Fibroblast of pulmonary artery (primary cell): ENCODE results near the gene HPSE2.

Experiments used
- DNase-seq: peaks from one replicate; pipeline ENCODE4 v3.0.0-alpha.2; 2010; ENCODE audit warnings: low read depth
- H3K4me3 ChIP-seq: replicated peaks from 2 replicates; pipeline ENCODE4 v1.5.1; 2011; ENCODE audit warnings: low read depth, mild to moderate bottlenecking, control low read depth, low read length, moderate library complexity
- CTCF ChIP-seq: IDR thresholded peaks from 2 replicates; pipeline ENCODE4 v1.5.1; 2011; ENCODE audit warnings: mild to moderate bottlenecking, control low read depth, low read length, inconsistent platforms; ENCODE audit errors: missing control alignments

HPSE2 gene

GRCh38 chr10:98414932-98415730 lies 820.5 kb downstream of the HPSE2 start, which contains the start of gene PYROXD2:
Gene PYROXD2 (minus strand): TSS chr10:98415182. CDS start chr10:98415135, 47 bp downstream.
- H3K4me3 ChIP-seq, result peak within 1 kb of the TSS; percentile 73
- no peak for TF ChIP-seq CTCF
- peak; percentile 94 for DNase-seq

GRCh38 chr10:98414578-98414931 lies 821.1 kb downstream of the HPSE2 start:
- peak overlapping the region; percentile 73 for H3K4me3 ChIP-seq
- no peak for DNase-seq
- no peak for TF ChIP-seq CTCF

GRCh38 chr10:98411768-98412167 lies 823.9 kb downstream of the HPSE2 start:
- DNase-seq, result peak; percentile 16
- TF ChIP-seq CTCF, result no peak
- H3K4me3 ChIP-seq, result no peak overlapping the region

- no peak for DNase-seq
- no peak for TF ChIP-seq CTCF
- no peak overlapping the region for H3K4me3 ChIP-seq
Measured at GRCh38 chr10:98411166-98411565, 824.5 kb downstream of the HPSE2 start.

- no peak for DNase-seq
- no peak overlapping the region for H3K4me3 ChIP-seq
- no peak for TF ChIP-seq CTCF
Measured at GRCh38 chr10:98410759-98411158, 824.9 kb downstream of the HPSE2 start.

DNA sequence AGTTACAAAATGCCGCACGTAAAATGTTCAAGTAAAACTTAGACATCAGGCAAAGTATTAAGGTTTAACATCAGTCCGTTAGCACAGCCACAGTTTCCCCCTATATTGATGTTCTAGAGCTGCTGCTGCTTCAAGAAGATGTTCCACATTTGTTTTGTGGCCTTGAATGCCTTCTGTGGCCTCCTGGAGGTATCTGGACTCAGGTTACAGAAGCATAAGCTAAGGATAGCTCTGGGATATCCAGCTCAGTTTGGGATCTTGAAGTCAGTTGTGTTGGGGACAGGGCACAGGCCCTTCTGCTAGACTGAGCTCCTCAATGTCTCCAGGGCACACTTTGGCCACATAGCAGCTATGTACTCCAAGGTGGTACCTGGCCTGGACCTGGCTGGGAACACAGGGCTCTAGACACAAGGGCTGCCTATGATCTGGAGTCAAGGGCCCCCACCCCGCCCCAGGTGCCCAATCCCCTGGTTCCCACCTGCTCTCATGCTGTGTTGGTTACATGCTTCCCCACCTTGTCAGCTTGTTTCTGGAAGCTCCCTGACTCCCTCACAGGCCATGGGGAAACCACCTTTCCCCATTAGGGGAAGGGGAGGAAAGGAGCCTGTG lies 825.4 kb downstream of the HPSE2 start:
- TF ChIP-seq CTCF, result no peak
- no peak overlapping the region for H3K4me3 ChIP-seq
- DNase-seq, result no peak
